ENCODE data around the gene SNX1. TPM values are rescaled to one million over a fixed set of nuclear protein-coding genes. Genes with fewer than 3 reads are reported as not detected.
"Not testable (repeated sequence)": the region's sequence is repeated elsewhere in the genome, so short reads cannot be mapped to it uniquely, and the experiment has no call there.

SNX1 gene
- polyA plus RNA-seq, 1 donor from 2014 or later = 44.7 TPM

GRCh38 chr15:64059104-64059503, 36.7 kb upstream of the SNX1 start:
- not testable (repeated sequence) for H2AFZ ChIP-seq (ENCODE audit: low read depth, low read length); H3K27me3 ChIP-seq (ENCODE audit: insufficient read depth, low read depth, low read length); H3K4me2 ChIP-seq (ENCODE audit: low read length); H3K36me3 ChIP-seq (ENCODE audit: insufficient read depth, low read length); H3K79me2 ChIP-seq (replicated peaks; ENCODE audit: insufficient read depth, low read length); H3K4me3 ChIP-seq (ENCODE audit: low read length); H3K9me2 ChIP-seq (ENCODE audit: insufficient read depth, low read length); H4K20me1 ChIP-seq (ENCODE audit: insufficient read depth); H3K9ac ChIP-seq (ENCODE audit: low read length); H3K27ac ChIP-seq (ENCODE audit: low read length); H3F3A ChIP-seq (ENCODE audit: insufficient read depth, low read length, poor library complexity, severe bottlenecking); H3K9me3 ChIP-seq (ENCODE audit: low read length)

- H4K20me1 ChIP-seq (ENCODE audit: insufficient read depth) = no peaks in the 10 kb centered on the region
- TF ChIP-seq RAD21 (conservative IDR thresholded peaks at IDR 0.05) (no peak), TAF1 (IDR thresholded peaks at IDR 0.05; ENCODE audit: low read depth) (no peak), REST (IDR thresholded peaks at IDR 0.05; ENCODE audit: borderline replicate concordance) (no peak), EP300 (conservative IDR thresholded peaks at IDR 0.05; ENCODE audit: poor library complexity, severe bottlenecking) (no peak), MXI1 (conservative IDR thresholded peaks at IDR 0.05; ENCODE audit: poor library complexity, severe bottlenecking) (no peak), POLR2AphosphoS5 (IDR thresholded peaks at IDR 0.05) (no peak), EZH2 (IDR thresholded peaks at IDR 0.05; ENCODE audit: borderline replicate concordance, insufficient read depth, low read length, poor library complexity, severe bottlenecking) (no peak), CTCF (IDR thresholded peaks at IDR 0.05; ENCODE audit: poor library complexity, severe bottlenecking) (no peak), SMC3 (conservative IDR thresholded peaks at IDR 0.05; ENCODE audit: poor library complexity) (no peak)
- H3K9me2 ChIP-seq (ENCODE audit: insufficient read depth, low read length) = no peaks in the 10 kb centered on the region
- H3K27me3 ChIP-seq (ENCODE audit: insufficient read depth, low read depth, low read length) = no peaks in the 10 kb centered on the region
- no peak overlapping the region for H3K9ac ChIP-seq (ENCODE audit: low read length)
- H3K79me2 ChIP-seq (replicated peaks; ENCODE audit: insufficient read depth, low read length) = no peaks in the 10 kb centered on the region
- no peaks in the 10 kb centered on the region for H3K9me3 ChIP-seq (ENCODE audit: low read length)
- H3K4me3 ChIP-seq (ENCODE audit: low read length) = no peak overlapping the region
- no peak overlapping the region for H3K27ac ChIP-seq (ENCODE audit: low read length)
- H3K4me2 ChIP-seq (ENCODE audit: low read length) = no peak overlapping the region
- no peaks in the 10 kb centered on the region for H3K36me3 ChIP-seq (ENCODE audit: insufficient read depth, low read length)
- H2AFZ ChIP-seq (ENCODE audit: low read depth, low read length) = no peak overlapping the region
- H3F3A ChIP-seq (ENCODE audit: insufficient read depth, low read length, poor library complexity, severe bottlenecking) = no peaks in the 10 kb centered on the region
Observed at GRCh38 chr15:64060716-64061115, 35.1 kb upstream of the SNX1 start.

- no peak for TF ChIP-seq POLR2AphosphoS5 (IDR thresholded peaks at IDR 0.05)
- TF ChIP-seq REST (IDR thresholded peaks at IDR 0.05; ENCODE audit: borderline replicate concordance) = no peak
- no peak for TF ChIP-seq TAF1 (IDR thresholded peaks at IDR 0.05; ENCODE audit: low read depth)
- TF ChIP-seq CTCF (IDR thresholded peaks at IDR 0.05; ENCODE audit: poor library complexity, severe bottlenecking) = no peak
- no peak for TF ChIP-seq EP300 (conservative IDR thresholded peaks at IDR 0.05; ENCODE audit: poor library complexity, severe bottlenecking)
- no peak for TF ChIP-seq RAD21 (conservative IDR thresholded peaks at IDR 0.05)
- TF ChIP-seq EZH2 (IDR thresholded peaks at IDR 0.05; ENCODE audit: borderline replicate concordance, insufficient read depth, low read length, poor library complexity, severe bottlenecking) = no peak
- TF ChIP-seq SMC3 (conservative IDR thresholded peaks at IDR 0.05; ENCODE audit: poor library complexity) = no peak
- TF ChIP-seq MXI1 (conservative IDR thresholded peaks at IDR 0.05; ENCODE audit: poor library complexity, severe bottlenecking) = no peak
- H3K27me3 ChIP-seq (ENCODE audit: insufficient read depth, low read depth, low read length) = no peaks in the 10 kb centered on the region
Observed at GRCh38 chr15:64066451-64066850, 29.3 kb upstream of the SNX1 start.

More at GRCh38 chr15:64066451-64066850, 29.3 kb upstream of the SNX1 start:
- Histone ChIP-seq H3K36me3 (ENCODE audit: insufficient read depth, low read length) (no peaks in the 10 kb centered on the region), H3K9ac (ENCODE audit: low read length) (no peak overlapping the region), H2AFZ (ENCODE audit: low read depth, low read length) (no peak overlapping the region), H3K79me2 (replicated peaks; ENCODE audit: insufficient read depth, low read length) (no peaks in the 10 kb centered on the region), H3K4me2 (ENCODE audit: low read length) (no peak overlapping the region), H3F3A (ENCODE audit: insufficient read depth, low read length, poor library complexity, severe bottlenecking) (no peaks in the 10 kb centered on the region), H3K9me3 (ENCODE audit: low read length) (no peaks in the 10 kb centered on the region), H3K4me3 (ENCODE audit: low read length) (no peak overlapping the region), H3K27ac (ENCODE audit: low read length) (no peak overlapping the region), H3K9me2 (ENCODE audit: insufficient read depth, low read length) (no peaks in the 10 kb centered on the region), H4K20me1 (ENCODE audit: insufficient read depth) (no peaks in the 10 kb centered on the region)
